Progenitor cell of endocrine pancreas (in vitro differentiated cells): ENCODE measurements around the gene COQ9. TPM values are rescaled to one million over a fixed set of nuclear protein-coding genes. Genes with fewer than 3 reads are reported as not detected.

Experiments
- DNase-seq: peaks from one replicate; pipeline ENCODE4 v3.0.0; 2021; ENCODE audit warnings: low spot score; ENCODE audit not compliant: unreplicated experiment
- H3K27ac Mint-ChIP-seq: 2 replicates; pipeline ENCODE4 v1.8.0; 2021; ENCODE audit warnings: mild to moderate bottlenecking, moderate library complexity, mixed read lengths
- H3K27me3 Mint-ChIP-seq: 2 replicates; pipeline ENCODE4 v1.8.0; 2021; ENCODE audit warnings: mixed read lengths
- H3K36me3 Mint-ChIP-seq: 2 replicates; pipeline ENCODE4 v1.8.0; 2022; ENCODE audit warnings: mixed read lengths; ENCODE audit not compliant: insufficient read depth
- H3K4me1 Mint-ChIP-seq: 2 replicates; pipeline ENCODE4 v1.8.0; 2021; ENCODE audit warnings: low read depth, mixed read lengths
- H3K4me3 Mint-ChIP-seq: 2 replicates; pipeline ENCODE4 v1.8.0; 2021; ENCODE audit warnings: low read depth, mild to moderate bottlenecking, moderate library complexity, mixed read lengths
- H3K9me3 Mint-ChIP-seq: 2 replicates; pipeline ENCODE4 v1.8.0; 2021; ENCODE audit warnings: low read depth, mixed read lengths
- CTCF ChIP-seq: fragments of 200-600 bp; sonication (generic); IDR thresholded peaks from one replicate; pipeline ENCODE4 v1.5.0; 2021; ENCODE audit warnings: antibody characterized with exemption, mild to moderate bottlenecking; ENCODE audit not compliant: unreplicated experiment
- total RNA-seq: library from RNA; stranded (reverse); gene quantifications from 2 replicates; pipeline ENCODE4 v1.2.1, GENCODE V29; 2021

The COQ9 gene
- total RNA-seq, 1 donor from 2014 or later: 70.2 TPM

GRCh38 chr16:57427824-57428223 lies 19.5 kb upstream of the COQ9 start:
- H3K27me3 Mint-ChIP-seq: no peaks in the 10 kb centered on the region
- no peaks in the 10 kb centered on the region for H3K9me3 Mint-ChIP-seq
- DNase-seq: no peak
- TF ChIP-seq CTCF: no peak
- H3K27ac Mint-ChIP-seq: peak overlapping the region; percentile 42
- peaks cover 24% of the 10 kb centered on the region for H3K36me3 Mint-ChIP-seq
- H3K4me3 Mint-ChIP-seq: no peak overlapping the region
- H3K4me1 Mint-ChIP-seq: no peaks in the 10 kb centered on the region

- Mint-ChIP-seq H3K27me3 (no peaks in the 10 kb centered on the region), H3K9me3 (no peaks in the 10 kb centered on the region), H3K4me1 (no peaks in the 10 kb centered on the region), H3K36me3 (peaks cover 35% of the 10 kb centered on the region), H3K4me3 (no peak overlapping the region), H3K27ac (no peak overlapping the region)
- TF ChIP-seq CTCF: no peak
- no peak for DNase-seq
Measured at GRCh38 chr16:57430955-57431354, 16.3 kb upstream of the COQ9 start.

GRCh38 chr16:57432505-57432904 lies 14.8 kb upstream of the COQ9 start:
- H3K27me3 Mint-ChIP-seq: no peaks in the 10 kb centered on the region
- no peak overlapping the region for H3K27ac Mint-ChIP-seq
- H3K9me3 Mint-ChIP-seq: no peaks in the 10 kb centered on the region
- peaks cover 35% of the 10 kb centered on the region for H3K36me3 Mint-ChIP-seq
- DNase-seq: no peak
- no peaks in the 10 kb centered on the region for H3K4me1 Mint-ChIP-seq
- no peak overlapping the region for H3K4me3 Mint-ChIP-seq
- TF ChIP-seq CTCF: no peak

- no peak for TF ChIP-seq CTCF
- peaks cover 32% of the 10 kb centered on the region for H3K36me3 Mint-ChIP-seq
- H3K9me3 Mint-ChIP-seq: no peaks in the 10 kb centered on the region
- no peak overlapping the region for H3K4me3 Mint-ChIP-seq
- no peaks in the 10 kb centered on the region for H3K27me3 Mint-ChIP-seq
- DNase-seq: no peak
- no peak overlapping the region for H3K27ac Mint-ChIP-seq
- no peaks in the 10 kb centered on the region for H3K4me1 Mint-ChIP-seq
Measured at GRCh38 chr16:57432989-57433388, 14.3 kb upstream of the COQ9 start.

- no peak for TF ChIP-seq CTCF
- peaks cover 30% of the 10 kb centered on the region for H3K36me3 Mint-ChIP-seq
Measured at GRCh38 chr16:57434003-57434402, 13.3 kb upstream of the COQ9 start.

More at GRCh38 chr16:57434003-57434402, 13.3 kb upstream of the COQ9 start:
- H3K4me3 Mint-ChIP-seq: no peak overlapping the region
- no peaks in the 10 kb centered on the region for H3K4me1 Mint-ChIP-seq
- no peaks in the 10 kb centered on the region for H3K27me3 Mint-ChIP-seq
- H3K9me3 Mint-ChIP-seq: no peaks in the 10 kb centered on the region
- H3K27ac Mint-ChIP-seq: no peak overlapping the region
- no peak for DNase-seq
